Stimulated activated CD8-positive, alpha-beta memory T cell treated with anti-CD3 and anti-CD28 coated beads, Interleukin-2, amount 100 ng/mL, for 48 hours (primary cell): ENCODE measurements around the gene NXPH4.
A peak's percentile ranks its signal among the peaks of the same experiment; 100 is the strongest.

Experiments used
- DNase-seq, 2 donors: peaks; one replicate each; pipeline ENCODE4 v3.0.0-alpha.2; 2020; ENCODE audit warnings: low read depth in 2 of 2

NXPH4 gene

DNA sequence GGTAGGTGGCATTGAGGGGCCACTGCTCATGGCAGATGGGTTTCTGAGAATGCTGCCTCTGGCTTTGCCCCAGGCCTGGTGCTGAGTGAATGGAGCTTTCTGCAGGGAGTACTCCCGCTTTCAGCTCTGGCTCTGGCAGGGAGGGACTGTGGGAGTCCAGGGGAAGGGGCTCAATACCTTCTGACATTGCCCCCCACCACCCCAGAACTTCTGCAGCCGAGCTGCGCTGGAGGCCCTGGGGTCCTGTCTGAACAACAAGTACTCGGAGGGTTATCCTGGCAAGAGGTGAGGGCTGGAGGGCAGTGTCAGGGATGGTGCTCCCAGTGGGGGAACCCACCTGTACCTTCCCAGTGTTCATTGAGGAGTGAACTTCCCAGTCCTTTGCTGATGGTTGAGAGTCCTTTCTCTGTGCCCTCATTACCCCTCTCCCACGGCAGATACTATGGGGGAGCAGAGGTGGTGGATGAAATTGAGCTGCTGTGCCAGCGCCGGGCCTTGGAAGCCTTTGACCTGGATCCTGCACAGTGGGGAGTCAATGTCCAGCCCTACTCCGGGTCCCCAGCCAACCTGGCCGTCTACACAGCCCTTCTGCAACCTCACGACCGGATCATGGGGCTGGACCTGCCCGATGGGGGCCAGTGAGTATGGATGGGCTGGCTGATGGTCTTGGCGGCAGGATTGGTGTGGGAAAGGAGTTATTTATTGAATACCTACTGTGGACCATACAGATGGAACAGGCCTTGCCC is 14.9 kb downstream of the NXPH4 start:
- no peak for DNase-seq

GRCh38 chr12:57232156-57232756 is 15.7 kb downstream of the NXPH4 start:
- DNase-seq: no peak

DNA sequence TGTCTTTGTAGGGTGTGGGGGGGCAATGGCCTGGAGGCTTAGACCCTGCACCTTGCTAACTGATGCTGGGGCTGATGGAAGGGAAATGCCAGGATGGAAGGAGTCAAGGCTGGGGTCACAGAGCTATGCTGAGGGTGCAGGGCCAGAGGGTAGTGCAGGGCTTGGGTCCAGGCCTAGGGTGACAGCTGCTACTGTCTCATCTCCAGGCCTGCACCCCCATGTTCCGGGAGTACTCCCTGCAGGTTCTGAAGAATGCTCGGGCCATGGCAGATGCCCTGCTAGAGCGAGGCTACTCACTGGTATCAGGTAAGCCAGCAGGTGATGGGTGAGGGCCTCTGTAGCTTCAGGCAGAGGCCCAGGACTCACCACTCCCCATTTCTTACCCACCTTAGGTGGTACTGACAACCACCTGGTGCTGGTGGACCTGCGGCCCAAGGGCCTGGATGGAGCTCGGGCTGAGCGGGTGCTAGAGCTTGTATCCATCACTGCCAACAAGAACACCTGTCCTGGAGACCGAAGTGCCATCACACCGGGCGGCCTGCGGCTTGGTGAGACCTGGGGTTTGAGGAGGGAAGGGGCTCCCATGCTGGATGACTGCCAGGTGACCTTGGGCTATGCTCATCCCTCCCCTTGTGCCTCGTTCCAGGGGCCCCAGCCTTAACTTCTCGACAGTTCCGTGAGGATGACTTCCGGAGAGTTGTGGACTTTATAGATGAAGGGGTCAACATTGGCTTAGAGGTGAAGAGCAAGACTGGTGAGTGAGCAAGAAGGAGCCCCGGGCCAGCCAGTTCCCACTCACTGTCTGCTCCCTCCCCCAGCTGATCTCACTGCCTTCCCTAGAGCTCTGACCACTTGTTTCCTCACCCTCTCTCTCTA is 17.0 kb downstream of the NXPH4 start:
- DNase-seq: no peak

- DNase-seq: no peak
These were observed 17.6 kb downstream of the NXPH4 start for GRCh38 chr12:57234233-57234570.

DNA sequence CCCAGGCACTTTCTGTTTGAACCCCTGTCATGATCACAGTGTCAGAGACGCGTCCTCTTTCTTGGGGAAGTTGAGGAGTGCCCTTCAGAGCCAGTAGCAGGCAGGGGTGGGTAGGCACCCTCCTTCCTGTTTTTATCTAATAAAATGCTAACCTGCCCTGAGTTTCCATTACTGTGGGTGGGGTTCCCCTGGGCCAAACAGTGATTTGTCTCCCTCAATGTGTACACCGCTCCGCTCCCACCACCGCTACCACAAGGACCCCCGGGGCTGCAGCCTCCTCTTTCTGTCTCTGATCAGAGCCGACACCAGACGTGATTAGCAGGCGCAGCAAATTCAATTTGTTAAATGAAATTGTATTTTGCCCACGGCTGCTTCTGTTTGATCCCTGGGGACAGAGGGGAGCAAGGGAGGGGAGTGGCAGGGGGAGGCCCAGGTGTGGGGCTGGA is 18.0 kb downstream of the NXPH4 start:
- no peak for DNase-seq

GRCh38 chr12:57235017-57235727 is 18.6 kb downstream of the NXPH4 start:
- no peak for DNase-seq

- DNase-seq: no peak
These were observed 19.1 kb downstream of the NXPH4 start for GRCh38 chr12:57235728-57236131.

DNA sequence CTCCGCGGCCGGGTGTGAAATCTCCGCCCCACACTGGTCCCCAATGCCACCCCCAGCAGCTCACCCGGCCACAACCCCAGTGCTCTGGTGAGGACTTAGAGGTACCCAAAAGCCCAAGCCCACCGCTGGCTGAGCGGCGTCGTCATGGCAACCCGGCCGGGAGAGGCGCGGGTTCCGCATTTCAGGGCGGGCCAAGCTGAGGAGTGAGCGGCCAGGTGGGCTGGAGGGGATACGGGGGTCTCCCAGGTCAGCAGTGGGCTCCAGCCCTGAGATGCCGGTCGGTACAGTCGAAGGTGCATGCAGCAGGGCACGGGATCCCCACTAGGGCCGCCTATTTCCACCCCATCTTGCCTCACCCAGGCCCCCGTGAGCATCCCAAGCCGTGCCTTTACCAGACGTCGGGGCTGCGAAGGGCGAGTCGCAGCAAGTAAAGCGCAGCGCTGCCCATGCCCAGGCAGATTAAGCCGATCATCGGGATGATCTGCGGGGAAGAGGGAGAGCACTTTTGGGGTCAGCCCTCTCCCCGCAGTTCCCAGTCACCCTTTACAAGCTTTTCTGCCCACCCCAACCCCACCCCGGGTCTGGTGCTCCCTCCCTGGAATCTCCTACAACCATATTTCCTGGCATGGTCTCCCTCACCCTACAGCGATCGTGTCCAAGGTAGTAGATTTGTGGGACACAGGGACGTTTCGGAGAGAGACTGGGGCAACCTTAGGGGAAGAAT is 19.8 kb downstream of the NXPH4 start:
- no peak for DNase-seq

DNA sequence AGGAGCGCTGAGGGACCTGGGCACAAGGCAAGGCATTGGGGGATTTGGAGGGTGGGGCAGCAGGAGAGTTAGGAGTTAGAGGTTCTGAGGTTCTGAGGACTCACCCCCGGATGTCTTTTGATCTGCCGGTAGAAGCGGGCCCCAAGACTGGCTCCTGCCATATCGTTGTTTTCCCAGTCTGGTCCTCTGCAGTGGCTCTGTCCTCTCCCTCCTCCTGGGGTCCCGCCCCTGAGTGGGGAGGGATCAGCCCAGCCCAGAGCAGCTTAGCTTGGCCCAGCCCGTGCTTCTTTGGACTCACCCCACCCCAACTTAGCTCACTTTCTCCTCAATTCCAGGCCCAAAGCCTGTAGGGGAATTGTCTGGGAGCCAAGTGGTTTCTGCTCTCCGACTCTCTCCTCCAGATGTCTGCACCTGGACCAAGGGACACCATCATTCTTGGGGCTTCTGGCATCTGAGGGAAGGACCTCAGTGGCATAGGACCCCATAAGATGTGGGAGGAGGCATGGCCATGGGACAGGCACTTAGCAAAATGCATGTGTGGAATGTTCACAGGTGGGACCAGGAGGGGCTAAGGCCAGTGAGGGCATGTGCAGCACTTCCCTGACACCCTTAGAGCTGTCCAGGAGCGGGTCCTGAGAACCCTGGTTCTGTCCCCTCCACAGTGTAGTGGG is 20.5 kb downstream of the NXPH4 start:
- no peak for DNase-seq

GRCh38 chr12:57237596-57237931 is 21.0 kb downstream of the NXPH4 start:
- DNase-seq: no peak

DNA sequence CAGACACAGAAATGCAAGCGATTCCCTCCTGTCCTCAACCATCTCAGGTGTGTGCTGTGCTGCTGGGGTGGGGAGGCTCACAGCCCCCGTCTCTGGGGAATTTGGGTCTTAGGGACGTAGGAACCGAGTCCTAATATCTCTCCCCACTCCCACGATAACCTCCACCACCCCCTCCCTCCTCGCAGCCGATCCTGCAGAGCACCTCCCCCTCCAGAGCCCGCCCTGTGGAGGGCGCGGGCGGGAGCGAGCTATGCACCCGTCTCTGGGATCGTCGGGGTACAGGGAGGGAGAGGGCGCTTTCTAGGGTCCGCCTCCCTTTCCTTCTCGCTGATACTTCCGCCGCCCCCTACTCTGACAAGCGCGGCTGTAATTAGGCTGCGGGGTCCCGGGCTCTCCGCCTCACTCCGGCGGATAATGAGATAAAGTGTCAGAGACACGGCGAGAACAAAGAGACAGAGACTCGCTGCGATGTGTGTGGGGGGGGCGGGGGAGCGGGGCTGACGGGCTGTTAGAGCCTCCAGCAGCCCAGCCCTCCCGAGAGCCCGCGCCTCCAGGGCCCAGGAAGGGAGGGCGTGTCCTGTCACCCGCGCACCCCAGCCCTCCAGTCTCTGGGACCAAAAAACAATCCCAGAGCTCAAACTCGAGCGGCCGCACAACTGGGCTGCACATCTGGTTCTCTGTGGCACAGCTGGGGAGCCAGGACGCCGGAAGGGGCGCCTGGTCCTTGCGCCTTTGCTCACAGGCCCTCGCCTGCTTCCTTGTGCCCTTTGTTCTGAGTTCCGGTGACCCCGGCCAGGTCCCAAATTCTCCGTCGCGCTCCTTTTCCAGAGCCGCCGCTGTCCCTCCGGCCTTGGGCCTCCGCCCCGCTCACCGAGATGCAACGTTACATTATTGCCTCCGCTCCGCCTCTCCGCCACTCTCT is 21.6 kb downstream of the NXPH4 start:
- DNase-seq: no peak

GRCh38 chr12:57238854-57239554 is 22.4 kb downstream of the NXPH4 start:
- peak; percentile 81 to 88 for DNase-seq

DNA sequence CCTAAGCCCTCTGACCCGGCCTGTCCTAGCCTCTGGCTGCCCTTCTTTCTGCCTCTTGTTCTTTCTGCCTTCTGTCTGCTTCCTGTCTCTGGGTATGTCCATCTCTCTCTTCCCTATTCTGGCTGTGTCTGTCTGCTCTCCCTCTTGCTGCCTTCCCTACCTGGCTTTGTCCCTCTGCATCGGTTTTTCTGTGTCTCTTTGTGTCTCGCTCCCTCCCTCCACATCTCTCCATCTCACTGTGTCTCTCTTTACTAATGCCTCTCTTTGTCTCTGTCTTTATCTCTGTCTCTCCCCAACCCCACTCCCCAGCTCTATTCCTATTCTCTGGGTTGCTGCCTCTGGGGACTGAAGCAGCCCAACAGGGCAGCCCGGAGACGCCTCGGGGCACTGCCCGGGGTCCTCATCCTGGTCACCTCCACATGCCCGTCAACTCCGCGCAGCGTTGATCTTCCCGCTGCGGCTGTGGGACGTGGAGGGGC is 23.0 kb downstream of the NXPH4 start:
- DNase-seq: no peak

- DNase-seq: no peak
These were observed 23.7 kb downstream of the NXPH4 start for GRCh38 chr12:57240066-57240921.

DNA sequence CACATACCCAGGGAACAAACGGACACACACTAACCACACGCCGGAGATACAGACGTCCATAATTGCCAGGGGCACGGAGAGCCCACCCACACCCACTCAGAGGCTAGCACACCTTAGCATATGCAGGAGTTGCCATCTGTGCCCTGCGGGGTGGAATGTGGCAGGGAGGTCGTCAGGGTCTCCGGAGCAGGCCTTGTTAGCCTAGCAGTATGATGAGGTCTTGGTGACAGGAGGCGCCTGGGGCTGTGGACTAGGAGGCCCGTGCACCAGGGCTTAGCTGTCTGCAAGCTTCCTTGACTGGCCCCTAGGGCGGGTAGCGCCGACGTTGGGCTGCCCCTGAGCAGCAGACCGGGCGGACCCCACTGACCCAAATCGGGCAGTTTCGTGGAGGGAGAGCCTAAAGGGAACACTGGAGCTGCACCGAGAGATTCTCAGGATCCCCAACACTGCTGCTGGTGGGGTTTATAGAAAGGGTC is 24.4 kb downstream of the NXPH4 start:
- DNase-seq: no peak

DNA sequence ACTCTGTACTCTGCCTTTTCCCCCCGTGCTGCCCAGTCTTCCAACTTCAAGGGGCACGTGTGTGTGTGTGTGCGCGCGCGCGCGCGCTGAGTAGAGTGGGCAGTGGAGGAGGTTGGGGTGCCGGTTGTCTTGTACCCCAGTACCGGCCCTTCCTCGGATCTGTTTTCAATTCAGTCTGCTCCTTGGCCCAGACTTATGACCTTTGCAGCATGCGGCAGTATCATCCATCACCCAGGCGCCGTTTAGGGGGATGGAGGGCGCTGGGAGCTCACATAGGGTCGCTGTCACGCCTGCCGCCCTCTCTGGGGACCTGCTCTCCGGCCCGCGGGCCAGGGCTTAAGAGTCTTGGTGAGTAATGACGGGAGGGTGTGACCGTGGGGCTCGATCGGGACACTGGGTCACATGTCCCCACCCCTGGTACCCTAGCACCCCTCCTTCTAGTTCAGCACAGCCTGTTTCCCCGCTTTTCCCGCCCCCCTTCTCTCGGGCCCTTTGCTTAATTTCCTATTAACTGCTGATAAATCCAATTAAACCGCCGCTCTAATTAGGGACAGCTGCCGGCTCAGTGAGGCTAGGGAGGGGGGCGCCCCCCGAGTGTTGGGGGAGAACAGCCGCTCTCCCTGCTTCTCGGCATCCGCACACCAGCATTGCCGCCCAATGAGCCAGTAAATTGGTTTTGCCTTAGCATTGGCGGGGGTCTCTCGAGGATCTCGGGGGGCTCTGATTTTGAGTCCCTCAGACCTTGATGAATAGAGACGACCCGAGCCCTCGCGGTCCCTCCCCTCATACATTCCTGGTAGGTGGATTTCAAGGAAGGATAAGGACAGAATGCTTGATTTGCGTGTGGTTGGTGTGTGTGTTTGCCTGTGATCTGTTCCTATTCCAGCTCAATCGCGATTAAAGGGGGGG is 25.1 kb downstream of the NXPH4 start:
- DNase-seq: no peak

- no peak for DNase-seq
These were observed 25.7 kb downstream of the NXPH4 start for GRCh38 chr12:57242329-57242690.
